IMR-90 (cell line): ENCODE results near the gene GZMM.

Source experiments
- CTCF ChIP-seq: conservative IDR thresholded peaks from 2 replicates; pipeline ENCODE4 v1.5.1; 2012; ENCODE audit warnings: mild to moderate bottlenecking, low read depth, low read length, improper control_type of control experiment
- POLR2A ChIP-seq: IDR thresholded peaks from 2 replicates; pipeline ENCODE4 v1.6.1; 2012; ENCODE audit warnings: mild to moderate bottlenecking, low read depth, low read length
- SMC3 ChIP-seq: fragments of 150-350 bp; IDR thresholded peaks from 2 replicates; pipeline ENCODE4 v1.6.1; 2016; ENCODE audit warnings: low read depth, mild to moderate bottlenecking, antibody characterized with exemption, low read length, moderate library complexity

- TF ChIP-seq SMC3: no peak
- no peak for TF ChIP-seq POLR2A
- no peak for TF ChIP-seq CTCF
Measured at GRCh38 chr19:555474-555808, 11.6 kb downstream of the GZMM start.
